ENCODE results near the gene MDH1B. TPM values are rescaled to one million over a fixed set of nuclear protein-coding genes. Genes with fewer than 3 reads are reported as not detected.

The MDH1B gene
- total RNA-seq, 2 experiments from 2014 or later, result 0.55 to 0.57 TPM

Small RNA genes within 50 kb of the gene (microRNA-seq; reads per million reads assigned to microRNA genes)
- gene MIR3130-1, result not detected
- not detected for gene MIR3130-2

Other genes with a start within 250 kb of the MDH1B start
- not detected for gene FAM237A, start 122.8 kb downstream of the MDH1B start, total RNA-seq
- not detected for gene DYTN, start 46.9 kb downstream of the MDH1B start, total RNA-seq
- gene FASTKD2, start 278 bp upstream of the MDH1B start, total RNA-seq, result 10 to 100 TPM; 20.2 to 20.8 TPM
- gene CPO, start 174.2 kb upstream of the MDH1B start, total RNA-seq, result not detected

Measured in activated CD8-positive, alpha-beta T cell treated with anti-CD3 and anti-CD28 coated beads, Interleukin-2, amount 10 ng/mL, durations not matched to agents 7 days and 5 days (primary cell).